ENCODE data around the gene ADARB1.

Gene ADARB1

GRCh38 chr21:45155910-45156309, 81.5 kb downstream of the ADARB1 start:
- no peak for DNase-seq

GRCh38 chr21:45156459-45156858, 82.1 kb downstream of the ADARB1 start:
- no peak for DNase-seq

GRCh38 chr21:45157932-45158331, 83.6 kb downstream of the ADARB1 start:
- DNase-seq: no peak

- DNase-seq: no peak
Measured at GRCh38 chr21:45158491-45159423, 84.4 kb downstream of the ADARB1 start.

- no peak for DNase-seq
Measured at GRCh38 chr21:45160198-45160597, 85.8 kb downstream of the ADARB1 start.

- DNase-seq: no peak
Measured at GRCh38 chr21:45161038-45161945, 86.9 kb downstream of the ADARB1 start.

- DNase-seq: no peak
Measured at GRCh38 chr21:45162115-45162514, 87.7 kb downstream of the ADARB1 start.

GRCh38 chr21:45162809-45163208, 88.4 kb downstream of the ADARB1 start:
- DNase-seq: no peak

- no peak for DNase-seq
Measured at GRCh38 chr21:45163413-45164123, 89.2 kb downstream of the ADARB1 start.

GRCh38 chr21:45164124-45164511, 89.7 kb downstream of the ADARB1 start:
- no peak for DNase-seq

- no peak for DNase-seq
Measured at GRCh38 chr21:45164838-45165237, 90.5 kb downstream of the ADARB1 start.

- DNase-seq: no peak
Measured at GRCh38 chr21:45166931-45167330, 92.6 kb downstream of the ADARB1 start.

- DNase-seq: no peak
Measured at GRCh38 chr21:45167796-45168222, 93.4 kb downstream of the ADARB1 start.

- DNase-seq: no peak
Measured at GRCh38 chr21:45168522-45168921, 94.1 kb downstream of the ADARB1 start.

- no peak for DNase-seq
Measured at GRCh38 chr21:45169001-45169400, 94.6 kb downstream of the ADARB1 start.

GRCh38 chr21:45169682-45170081, 95.3 kb downstream of the ADARB1 start:
- DNase-seq: no peak

- DNase-seq: no peak
Measured at GRCh38 chr21:45170987-45171386, 96.6 kb downstream of the ADARB1 start.

- DNase-seq: no peak
Measured at GRCh38 chr21:45172420-45172819, 98.0 kb downstream of the ADARB1 start.

GRCh38 chr21:45175326-45176095, 101.1 kb downstream of the ADARB1 start:
- no peak for DNase-seq

GRCh38 chr21:45176141-45176540, 101.8 kb downstream of the ADARB1 start:
- no peak for DNase-seq

- no peak for DNase-seq
Measured at GRCh38 chr21:45177039-45177438, 102.7 kb downstream of the ADARB1 start.

- no peak for DNase-seq
Measured at GRCh38 chr21:45178070-45178608, 103.8 kb downstream of the ADARB1 start.

Data from KG1 (cell line).